CMK (cell line): ENCODE results near the gene TTC34.
"Not testable (repeated sequence)": the region's sequence is repeated elsewhere in the genome, so short reads cannot be mapped to it uniquely, and the experiment has no call there.

ENCODE experiments used
- DNase-seq: peaks from one replicate; pipeline ENCODE4 v3.0.0-alpha.2; 2010; ENCODE audit warnings: low read depth

TTC34 gene

GRCh38 chr1:2755426-2755825 lies 46.1 kb downstream of the TTC34 start:
- DNase-seq: not testable (repeated sequence)

DNA sequence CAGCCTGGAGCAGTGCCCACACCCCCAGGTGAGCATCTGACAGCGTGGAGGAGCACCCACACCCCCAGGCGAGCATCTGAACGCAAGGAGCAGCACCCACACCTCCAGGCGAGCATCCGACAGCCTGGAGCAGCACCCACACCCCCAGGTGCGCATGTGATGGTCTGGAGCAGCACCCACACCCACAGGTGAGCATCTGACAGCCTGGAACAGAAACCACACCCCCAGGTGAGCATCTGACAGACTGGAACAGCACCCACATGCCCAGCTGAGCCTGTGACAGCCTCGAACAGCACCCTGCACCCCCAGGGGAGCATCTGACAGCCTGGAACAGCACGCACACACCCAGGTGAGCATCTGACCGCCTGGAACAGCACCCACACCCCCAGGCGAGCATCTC lies 46.9 kb downstream of the TTC34 start:
- DNase-seq: not testable (repeated sequence)

GRCh38 chr1:2752503-2752902 lies 49.0 kb downstream of the TTC34 start:
- not testable (repeated sequence) for DNase-seq

DNA sequence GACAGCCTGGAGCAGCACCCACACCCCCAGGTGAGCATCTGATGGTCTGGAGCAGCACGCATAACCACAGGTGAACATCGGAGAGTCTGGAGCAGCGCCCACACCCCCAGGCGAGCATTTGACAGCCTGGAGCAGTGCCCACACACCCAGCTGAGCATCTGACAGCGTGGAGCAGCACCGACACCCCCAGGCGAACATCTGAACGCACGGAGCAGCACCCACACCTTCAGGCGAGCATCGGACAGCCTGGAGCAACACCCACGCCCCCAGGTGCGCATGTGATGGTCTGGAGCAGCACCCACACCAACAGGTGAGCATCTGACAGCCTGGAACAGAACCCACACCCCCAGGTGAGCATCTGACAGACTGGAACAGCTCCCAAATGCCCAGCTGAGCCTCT lies 49.6 kb downstream of the TTC34 start:
- DNase-seq: not testable (repeated sequence)

DNA sequence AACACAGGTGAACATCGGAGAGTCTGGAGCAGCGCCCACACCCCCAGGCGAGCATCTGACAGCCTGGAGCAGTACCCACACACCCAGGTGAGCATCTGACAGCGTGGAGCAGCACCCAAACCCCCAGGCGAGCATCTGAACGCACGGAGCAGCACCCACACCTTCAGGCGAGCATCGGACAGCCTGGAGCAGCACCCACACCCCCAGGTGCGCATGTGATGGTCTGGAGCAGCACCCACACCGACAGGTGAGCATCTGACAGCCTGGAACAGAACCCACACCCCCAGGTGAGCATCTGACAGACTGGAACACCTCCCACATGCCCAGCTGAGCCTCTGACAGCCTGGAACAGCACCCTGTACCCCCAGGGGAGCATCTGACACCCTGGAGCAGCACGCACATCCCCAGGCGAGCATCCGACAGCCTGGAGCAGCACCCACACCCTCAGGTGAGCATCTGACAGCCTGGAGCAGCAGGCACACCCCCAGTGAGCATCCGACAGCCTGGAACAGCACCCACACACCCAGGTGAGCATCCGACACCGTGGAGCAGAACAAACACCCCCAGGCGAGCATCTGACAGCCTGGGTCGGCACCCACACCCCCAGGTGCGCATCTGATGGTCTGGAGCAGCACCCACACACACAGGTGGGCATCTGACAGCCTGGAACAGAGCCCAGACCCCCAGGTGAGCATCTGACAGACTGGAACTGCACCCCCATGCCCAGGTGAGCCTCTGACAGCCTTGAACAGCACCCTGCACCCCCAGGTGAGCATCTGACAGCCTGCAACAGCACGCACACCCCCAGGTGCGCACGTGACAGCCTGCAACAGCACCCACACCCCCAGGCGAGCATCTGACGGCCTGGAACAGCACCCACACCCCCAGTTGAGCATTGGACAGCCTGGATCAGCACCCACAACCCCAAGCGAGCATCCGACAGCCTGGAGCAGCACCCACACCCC lies 50.4 kb downstream of the TTC34 start:
- not testable (repeated sequence) for DNase-seq

GRCh38 chr1:2750041-2750680 lies 51.3 kb downstream of the TTC34 start:
- DNase-seq: not testable (repeated sequence)

DNA sequence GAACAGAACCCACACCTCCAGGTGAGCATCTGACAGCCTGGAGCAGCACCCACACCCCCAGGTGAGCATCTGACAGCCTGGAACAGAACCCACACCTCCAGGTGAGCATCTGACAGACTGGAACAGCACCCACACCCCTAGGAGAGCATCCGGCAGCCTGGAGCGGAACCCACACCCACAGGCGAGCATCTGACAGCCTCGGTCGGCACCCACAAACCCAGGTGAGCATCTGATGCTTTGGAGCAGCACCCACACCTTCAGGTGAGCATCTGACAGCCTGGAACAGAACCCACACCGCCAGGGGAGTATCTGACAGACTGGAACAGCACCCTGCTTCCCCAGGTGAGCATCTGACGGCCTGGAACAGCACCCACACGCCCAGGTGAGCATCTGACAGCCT lies 52.9 kb downstream of the TTC34 start:
- not testable (repeated sequence) for DNase-seq

DNA sequence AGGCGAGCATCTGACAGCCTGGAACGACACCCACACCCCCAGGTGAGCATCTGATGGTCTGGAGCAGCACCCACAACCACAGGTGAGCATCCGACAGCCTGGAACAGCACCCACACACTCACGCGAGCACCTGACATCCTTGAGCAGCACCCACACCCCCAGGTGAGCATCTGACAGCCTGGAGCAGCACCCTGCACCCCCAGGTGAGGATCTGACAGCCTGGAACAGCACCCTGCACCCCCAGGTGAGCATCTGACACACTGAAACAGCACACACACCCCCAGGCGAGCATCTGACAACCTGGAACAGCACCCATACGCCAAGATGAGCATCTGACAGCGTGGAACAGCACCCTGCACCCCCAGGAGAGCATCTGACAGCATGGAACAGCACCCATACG lies 106.7 kb downstream of the TTC34 start:
- DNase-seq: not testable (repeated sequence)

- DNase-seq: not testable (repeated sequence)
Measured at GRCh38 chr1:2690180-2690579, 111.3 kb downstream of the TTC34 start.

DNA sequence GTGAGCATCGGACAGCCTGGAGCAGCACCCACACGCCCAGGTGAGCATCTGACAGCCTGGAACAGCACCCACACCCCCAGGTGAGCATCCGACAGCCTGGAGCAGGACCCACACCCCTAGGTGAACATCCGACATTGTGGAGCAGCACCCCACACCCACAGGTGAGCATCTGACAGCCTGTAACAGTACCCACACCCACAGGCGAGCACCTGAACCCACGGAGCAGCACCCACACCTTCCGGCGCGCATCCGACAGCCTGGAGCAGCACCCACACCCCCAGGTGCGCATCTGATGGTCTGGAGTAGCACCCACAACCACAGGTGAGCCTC lies 113.2 kb downstream of the TTC34 start:
- DNase-seq: not testable (repeated sequence)

GRCh38 chr1:2687638-2688335 lies 113.7 kb downstream of the TTC34 start:
- not testable (repeated sequence) for DNase-seq

DNA sequence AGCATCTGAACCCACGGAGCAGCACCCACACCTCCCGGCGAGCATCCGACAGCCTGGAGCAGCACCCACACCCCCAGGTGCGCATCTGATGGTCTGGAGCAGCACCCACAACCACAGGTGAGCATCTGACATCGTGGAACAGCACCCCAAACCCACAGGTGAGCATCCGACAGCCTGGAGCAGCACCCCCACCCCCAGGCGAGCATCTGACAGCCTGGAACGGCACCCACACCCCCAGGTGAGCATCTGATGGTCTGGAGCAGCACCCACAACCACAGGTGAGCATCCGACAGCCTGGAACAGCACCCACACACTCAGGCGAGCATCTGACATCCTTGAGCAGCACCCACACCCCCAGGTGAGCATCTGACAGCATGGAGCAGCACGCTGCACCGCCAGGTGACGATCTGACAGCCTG lies 114.3 kb downstream of the TTC34 start:
- not testable (repeated sequence) for DNase-seq

DNA sequence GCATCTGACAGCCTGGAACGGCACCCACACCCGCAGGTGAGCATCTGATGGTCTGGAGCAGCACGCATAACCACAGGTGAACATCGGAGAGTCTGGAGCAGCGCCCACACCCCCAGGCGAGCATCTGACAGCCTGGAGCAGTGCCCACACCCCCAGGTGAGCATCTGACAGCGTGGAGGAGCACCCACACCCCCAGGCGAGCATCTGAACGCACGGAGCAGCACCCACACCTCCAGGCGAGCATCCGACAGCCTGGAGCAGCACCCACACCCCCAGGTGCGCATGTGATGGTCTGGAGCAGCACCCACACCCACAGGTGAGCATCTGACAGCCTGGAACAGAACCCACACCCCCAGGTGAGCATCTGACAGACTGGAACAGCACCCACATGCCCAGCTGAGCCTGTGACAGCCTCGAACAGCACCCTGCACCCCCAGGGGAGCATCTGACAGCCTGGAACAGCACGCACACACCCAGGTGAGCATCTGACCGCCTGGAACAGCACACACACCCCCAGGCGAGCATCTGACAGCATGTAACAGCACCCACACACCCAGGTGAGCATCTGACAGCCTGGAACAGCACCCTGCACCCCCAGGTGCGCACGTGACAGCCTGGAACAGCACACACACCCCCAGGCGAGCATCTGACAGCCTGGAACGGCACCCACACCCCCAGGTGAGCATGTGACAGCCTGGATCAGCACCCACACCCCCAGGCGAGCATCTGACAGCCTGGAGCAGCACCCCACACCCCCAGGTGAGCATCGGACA lies 115.2 kb downstream of the TTC34 start:
- DNase-seq: not testable (repeated sequence)

DNA sequence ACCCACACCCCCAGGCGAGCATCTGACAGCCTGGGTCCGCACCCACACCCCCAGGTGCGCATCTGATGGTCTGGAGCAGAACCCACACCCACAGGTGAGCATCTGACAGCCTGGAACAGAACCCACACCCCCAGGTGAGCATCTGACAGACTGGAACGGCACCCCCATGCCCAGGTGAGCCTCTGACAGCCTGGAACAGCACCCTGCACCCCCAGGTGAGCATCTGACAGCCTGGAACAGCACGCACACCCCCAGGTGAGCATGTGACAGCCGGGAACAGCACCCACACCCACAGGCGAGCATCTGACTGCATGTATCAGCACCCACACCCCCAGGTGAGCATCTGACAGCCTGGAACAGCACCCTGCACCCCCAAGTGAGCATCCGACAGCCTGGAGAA lies 115.8 kb downstream of the TTC34 start:
- not testable (repeated sequence) for DNase-seq

GRCh38 chr1:2684878-2685277 lies 116.6 kb downstream of the TTC34 start:
- DNase-seq: not testable (repeated sequence)

- not testable (repeated sequence) for DNase-seq
Measured at GRCh38 chr1:2684000-2684399, 117.5 kb downstream of the TTC34 start.

- DNase-seq: not testable (repeated sequence)
Measured at GRCh38 chr1:2683321-2683741, 118.2 kb downstream of the TTC34 start.

- not testable (repeated sequence) for DNase-seq
Measured at GRCh38 chr1:2682879-2683278, 118.6 kb downstream of the TTC34 start.

DNA sequence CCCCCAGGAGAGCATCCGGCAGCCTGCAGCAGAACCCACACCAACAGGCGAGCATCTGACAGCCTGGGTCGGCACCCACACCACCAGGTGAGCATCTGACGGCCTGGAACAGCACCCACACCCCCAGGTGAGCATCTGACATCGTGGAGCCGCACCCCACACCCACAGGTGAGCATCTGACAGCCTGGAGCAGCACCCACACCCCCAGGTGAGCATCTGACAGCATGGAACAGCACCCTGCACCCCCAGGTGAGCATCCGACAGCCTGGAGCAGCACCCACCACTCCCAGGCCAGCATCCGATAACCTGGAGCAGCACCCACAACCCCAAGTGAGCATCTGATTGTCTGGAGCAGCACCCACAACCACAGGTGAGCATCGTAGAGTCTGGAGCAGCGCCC lies 124.8 kb downstream of the TTC34 start:
- not testable (repeated sequence) for DNase-seq

GRCh38 chr1:2671656-2672055 lies 129.8 kb downstream of the TTC34 start:
- DNase-seq: not testable (repeated sequence)

- DNase-seq: not testable (repeated sequence)
Measured at GRCh38 chr1:2659806-2660205, 141.7 kb downstream of the TTC34 start.

GRCh38 chr1:2657909-2658308 lies 143.6 kb downstream of the TTC34 start:
- DNase-seq: not testable (repeated sequence)
